Frontal cortex (tissue), 4 donors: Measurements from ENCODE around the gene IRF2BPL. TPM values are rescaled to one million over a fixed set of nuclear protein-coding genes. Genes with fewer than 3 reads are reported as not detected.

Experiments used
- DNase-seq, 2 donors: peaks; one replicate each; pipeline ENCODE4 v3.0.0; 2012; ENCODE audit warnings: low spot score in 2 of 2
- FAIRE-seq: peaks from 2 replicates; lab custom pipeline; 2012; peaks lifted over from hg19 to GRCh38; lab: Jason Lieb, UNC
- total RNA-seq: library from RNA; depleted of rRNA; stranded (reverse); fragments of >200 nt; gene quantifications from one replicate; pipeline ENCODE4 v1.2.3, GENCODE V29; 2014
- donor health status: control.
- donor health status: control.
- donor health status: control.

The IRF2BPL gene
- total RNA-seq, 1 donor from 2014 or later = 68.9 TPM

DNA sequence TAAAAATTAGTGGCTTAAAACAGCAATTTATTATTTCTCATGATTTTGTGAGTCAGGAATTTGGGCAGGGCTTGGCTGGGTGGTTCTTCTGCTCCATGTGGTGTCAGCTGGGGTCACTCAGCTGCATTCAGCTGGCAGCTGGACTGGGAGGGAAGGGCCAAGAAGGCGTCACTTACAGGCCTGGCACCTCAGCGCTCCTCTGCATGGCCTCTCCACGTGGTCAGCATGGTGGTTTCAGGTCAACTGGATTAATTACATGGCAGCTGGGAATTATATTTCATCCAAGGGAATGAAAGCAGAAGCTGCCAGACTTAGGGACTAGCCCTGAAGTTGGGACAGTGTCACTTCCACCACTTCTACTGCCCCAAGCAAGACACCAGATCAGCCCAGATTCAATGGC, 27.5 kb upstream of the IRF2BPL start:
- FAIRE-seq (no peak), DNase-seq (no peak)

DNA sequence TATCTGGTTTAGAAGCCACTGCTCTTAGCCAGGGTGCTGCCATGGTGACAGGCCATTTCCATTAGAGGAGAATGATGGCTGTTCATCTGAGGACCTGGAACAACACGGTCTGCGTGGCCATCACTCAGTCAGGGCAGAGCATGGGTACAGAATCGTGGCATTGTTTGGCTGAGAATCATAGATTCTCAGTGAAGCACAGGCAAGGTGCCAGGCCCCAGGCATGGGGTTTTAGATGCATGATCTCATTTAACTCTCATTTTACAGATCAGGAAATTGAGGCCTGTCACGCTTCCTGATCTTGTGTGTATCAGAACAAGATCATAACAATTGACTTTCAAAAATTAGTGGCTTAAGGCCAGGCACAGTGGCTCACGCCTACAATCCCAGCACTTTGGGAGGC, 26.8 kb upstream of the IRF2BPL start:
- FAIRE-seq (no peak), DNase-seq (no peak)

DNA sequence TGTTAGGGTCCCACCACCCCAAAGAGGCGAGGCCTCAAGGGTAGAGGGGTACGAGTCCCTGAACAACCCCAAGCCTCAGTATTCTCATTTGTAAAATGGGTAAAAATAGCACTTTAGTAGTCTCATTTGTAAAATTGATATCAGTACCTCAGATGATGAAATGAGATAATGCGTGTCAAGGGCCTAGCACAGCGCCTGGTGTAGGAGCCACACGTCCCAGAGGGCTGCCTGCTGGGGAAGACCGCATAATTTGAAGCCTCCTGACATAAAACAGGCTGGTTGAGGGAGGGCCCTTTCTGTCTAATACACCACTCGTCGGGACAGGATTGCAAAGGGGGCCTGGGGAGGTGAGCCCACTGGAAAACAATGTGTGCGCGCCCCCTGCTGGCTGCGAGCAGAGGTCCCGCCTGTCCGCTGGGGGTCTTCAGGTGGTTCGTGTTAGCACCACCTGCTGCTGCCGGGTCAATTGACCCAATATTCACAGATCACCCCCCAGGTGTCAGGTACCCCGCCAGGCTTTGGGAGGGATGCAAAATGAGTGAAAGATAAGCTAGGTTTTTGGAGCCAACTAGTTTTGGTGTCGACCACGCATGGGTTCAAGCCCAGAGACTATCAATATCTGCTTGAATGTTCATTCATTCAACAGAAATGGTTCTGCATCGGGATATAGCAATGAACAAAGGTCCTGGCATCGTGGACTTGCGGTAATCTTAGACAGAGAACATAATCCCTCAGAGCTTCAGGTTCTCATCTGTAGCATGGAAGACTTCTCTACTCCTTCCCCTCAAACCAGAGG, 24.7 kb upstream of the IRF2BPL start:
- FAIRE-seq = no peak

DNA sequence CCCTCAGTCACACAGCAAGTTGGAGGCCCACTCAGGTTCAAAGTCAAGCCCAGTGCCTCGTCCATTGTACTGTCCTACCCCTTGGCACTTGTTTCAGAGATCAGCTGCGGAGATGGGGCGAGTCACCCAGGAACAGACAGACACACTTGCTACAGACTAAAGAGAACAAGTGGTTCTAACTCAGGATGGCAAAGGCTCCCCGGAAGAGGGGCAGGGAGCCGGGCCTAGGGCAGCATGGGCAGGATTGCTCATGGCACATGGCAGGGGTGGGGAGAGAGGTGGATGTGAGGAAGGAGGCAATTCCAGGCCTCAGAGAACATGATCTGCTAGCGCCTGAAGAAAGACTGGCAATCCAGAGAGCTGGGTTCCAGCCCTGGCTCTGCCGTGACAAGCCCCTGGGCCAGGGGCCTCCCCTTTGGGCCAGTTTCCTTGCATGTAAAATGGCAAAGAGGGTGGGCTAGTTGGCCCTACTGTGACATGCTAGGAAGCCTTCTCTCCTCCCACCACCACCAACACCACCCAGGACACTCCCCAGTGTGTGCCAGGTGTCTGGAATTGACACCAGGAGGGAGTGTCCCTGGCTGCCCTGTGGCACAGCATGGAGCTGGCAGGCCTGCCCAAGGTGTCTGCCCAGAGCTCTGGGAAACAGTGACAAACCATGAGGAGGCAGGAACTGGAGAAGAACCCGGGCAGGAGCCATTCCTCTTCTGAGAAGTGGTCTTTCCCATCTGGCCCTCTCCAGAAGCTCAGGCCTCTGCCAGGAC, 24.0 kb upstream of the IRF2BPL start:
- FAIRE-seq = no peak

More for the DNA sequence above, 24.7 kb upstream of the IRF2BPL start:
- DNase-seq = peak; percentile 35 to 68

DNA sequence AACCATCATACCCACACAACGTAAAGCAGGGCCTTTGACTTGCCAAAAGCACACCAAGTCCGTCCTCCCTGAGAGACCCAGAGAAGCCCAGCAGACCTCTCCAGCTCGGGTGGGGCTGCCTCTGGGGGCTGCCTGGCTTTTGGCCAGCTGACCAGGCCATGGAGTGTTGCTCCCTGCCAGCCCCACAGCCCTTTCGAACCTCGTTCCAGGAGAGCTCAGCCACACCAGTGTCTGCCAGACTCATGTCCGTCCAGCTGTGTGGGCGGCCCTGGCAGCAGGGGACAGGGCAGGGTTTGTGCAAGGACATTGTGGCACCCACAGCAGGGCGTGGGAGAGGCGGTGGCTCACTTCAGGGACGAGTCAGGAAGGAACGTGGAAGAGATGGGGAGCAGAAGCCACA, 22.6 kb upstream of the IRF2BPL start:
- FAIRE-seq (no peak), DNase-seq (no peak)

More for the DNA sequence above, 24.0 kb upstream of the IRF2BPL start:
- DNase-seq = no peak

DNA sequence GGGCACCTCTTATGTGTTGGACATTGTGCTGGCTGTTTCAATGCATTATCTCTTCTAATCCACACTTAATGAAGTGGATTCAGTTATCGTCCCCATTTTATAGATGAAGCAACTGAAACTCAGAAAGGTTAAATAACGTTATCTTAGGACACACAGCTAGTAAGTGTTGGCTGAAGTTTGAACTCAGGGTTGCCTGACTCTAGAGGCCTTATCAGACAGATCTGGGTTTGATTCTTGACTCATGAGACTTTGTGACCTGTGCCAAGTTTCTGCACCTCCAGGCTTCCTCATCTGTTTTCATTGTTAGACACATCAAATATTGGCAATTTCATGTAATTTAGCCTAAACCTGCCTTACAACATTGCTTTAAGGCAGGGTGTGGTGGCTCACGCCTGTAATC, 18.2 kb upstream of the IRF2BPL start:
- no peak for FAIRE-seq
- no peak for DNase-seq

DNA sequence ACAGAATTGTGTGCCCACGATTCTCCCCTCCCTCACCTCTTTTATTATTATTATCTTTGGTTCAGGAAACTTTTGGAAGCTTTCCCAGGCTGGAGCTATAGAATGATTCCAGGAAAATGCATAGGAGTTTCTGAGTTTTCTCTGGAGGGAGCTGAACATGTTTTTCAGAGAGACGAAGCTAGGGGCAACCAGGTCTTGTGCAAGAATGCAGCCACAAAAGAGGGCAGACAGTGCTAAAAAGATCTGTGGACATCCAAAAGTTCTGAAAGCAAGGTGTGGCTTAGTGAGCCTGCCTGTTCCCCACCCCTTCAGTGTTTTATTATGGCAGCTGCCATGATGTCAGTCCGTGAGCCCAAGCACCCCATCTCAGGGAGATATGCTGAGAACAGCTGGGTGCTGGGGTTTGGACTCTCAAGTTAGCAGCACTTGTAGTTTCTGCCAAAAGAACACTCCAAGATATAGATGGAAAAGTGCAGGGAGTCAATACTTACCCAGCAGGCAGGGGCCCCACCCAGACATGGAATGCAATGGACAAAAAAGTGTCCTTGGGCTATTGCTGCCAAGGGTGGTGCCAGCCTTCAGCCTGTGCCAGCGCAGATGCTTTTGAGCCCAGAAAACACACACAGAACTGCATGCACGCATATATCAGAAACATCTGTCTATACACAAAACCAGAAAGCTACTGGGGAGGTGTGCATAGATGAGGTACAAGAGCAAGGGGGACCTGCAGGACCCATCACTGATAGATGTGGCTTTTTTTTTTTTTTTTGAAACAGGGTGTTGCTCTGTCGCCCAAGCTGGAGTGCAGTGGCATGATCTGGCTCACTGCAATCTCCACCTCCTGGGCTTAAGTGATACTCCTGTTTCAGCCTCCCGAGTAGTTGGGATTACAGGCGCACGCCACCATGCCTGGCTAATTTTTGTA, 17.0 kb upstream of the IRF2BPL start:
- no peak for FAIRE-seq

DNA sequence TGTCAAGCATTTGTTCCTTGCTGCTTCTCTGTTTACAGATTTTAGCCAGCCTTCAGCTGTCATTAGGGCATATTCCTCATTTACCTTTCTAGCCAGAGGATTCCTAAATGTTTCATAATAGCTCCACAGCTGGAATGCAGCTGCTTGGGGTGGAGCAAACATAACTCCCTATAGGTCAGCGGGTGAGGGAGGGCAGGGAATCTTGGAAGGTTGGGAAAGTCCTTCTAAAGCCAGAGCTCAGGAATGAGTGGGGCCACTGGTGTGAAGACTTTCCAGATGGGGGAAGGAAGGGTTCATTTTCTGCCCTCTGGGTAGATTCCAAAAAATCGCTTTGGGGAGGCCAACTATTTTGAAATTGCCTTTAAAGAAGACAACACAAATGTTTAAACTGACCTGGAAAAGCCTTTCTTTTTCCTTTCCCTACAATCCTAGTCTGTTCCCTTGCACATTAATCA, 16.3 kb upstream of the IRF2BPL start:
- FAIRE-seq = no peak
- no peak for DNase-seq

More for the DNA sequence above, 17.0 kb upstream of the IRF2BPL start:
- no peak for DNase-seq

DNA sequence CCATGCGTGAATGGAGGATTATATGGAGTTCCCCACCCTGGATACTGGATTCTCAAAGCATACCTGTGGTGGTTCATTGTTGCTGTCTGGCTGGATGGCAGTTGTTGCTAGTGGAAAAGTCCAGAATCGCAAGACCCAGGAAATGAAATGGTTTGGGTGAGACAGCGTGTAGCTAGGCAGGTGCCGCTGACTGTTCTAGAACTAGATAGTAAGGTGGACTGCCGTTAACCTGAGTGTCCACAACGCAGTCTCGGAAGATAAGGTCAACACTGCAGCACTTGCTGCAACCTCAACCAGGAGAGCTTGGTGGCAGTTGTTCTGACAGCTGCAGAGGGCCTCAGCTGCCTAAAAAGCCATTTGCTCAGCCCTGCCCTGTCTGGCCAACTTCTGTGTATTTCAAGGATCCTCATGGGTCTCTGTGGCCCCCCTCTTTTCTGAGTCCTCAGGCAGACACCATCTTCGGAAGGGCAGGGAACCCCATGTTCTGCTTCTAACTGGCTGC, 15.5 kb upstream of the IRF2BPL start:
- FAIRE-seq (no peak), DNase-seq (no peak)

DNA sequence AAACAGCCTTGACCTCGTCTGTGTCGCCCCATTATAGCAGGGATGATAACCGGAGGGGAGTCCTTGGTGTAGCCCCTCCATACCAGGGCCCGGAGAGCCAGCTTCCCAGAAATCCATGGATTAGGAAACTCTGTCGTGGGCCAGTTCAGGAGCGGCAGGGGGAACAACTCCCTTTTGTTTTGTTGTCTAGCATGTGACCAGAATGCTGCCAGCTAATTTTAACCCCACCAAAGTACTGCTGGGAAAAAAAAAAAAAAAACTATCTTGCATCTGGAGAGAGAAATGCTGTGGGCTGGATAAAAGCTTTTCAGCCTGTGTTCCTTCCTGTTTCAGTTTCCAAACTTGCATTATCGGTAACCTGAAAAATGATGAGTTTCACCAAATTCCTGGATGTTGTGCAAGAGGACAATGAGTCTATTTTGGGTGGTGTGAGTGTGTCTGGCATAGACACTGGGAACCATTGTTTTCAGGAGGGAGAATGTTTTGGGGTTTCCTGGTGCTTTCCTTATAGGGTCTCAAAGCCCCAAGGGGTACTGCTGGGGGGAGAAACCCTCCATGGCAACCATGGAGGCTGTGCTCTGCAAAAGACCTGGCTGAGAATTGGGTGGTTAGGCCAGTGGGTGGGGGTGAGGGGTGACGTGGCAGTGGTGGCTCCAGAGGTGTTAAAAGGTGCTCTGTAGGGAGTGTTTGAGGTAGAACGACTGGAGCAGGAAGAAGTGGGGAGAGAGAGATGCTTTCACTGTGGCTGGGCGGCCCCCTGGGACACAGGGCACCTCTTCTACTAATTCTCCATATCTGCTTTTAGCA, 14.9 kb upstream of the IRF2BPL start:
- FAIRE-seq = no peak
- no peak for DNase-seq

DNA sequence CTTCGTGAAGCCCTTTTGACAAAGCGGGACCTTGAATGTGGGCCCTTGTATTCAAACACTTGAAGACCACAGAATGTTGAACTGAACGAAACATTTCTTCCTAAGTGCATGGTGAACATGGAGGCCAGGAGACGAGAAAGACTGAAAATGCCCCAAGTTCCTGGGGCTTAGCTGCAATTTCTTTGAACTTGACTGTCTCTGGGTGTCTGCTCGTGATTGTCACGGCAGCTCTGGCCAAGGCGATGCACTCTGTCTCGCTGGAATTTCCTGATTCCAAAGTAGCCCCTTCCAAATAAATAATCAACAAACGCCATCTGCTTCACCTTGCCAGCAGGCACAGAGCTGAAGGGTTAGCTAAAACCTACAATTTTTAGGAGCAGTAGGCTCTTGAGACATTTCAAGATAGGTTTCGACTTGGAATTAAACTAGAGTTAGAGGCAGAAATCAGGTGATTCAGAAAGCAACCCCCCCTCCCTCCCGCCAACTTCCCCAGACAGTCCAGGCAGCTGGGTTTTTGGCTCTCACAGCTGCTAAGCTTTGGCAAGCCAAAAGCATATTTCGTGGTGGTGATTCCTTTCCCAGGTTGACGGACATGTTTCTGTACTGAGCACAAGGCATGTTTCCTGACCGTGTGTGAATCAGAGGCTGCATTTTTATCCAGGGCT, 13.5 kb upstream of the IRF2BPL start:
- no peak for DNase-seq

DNA sequence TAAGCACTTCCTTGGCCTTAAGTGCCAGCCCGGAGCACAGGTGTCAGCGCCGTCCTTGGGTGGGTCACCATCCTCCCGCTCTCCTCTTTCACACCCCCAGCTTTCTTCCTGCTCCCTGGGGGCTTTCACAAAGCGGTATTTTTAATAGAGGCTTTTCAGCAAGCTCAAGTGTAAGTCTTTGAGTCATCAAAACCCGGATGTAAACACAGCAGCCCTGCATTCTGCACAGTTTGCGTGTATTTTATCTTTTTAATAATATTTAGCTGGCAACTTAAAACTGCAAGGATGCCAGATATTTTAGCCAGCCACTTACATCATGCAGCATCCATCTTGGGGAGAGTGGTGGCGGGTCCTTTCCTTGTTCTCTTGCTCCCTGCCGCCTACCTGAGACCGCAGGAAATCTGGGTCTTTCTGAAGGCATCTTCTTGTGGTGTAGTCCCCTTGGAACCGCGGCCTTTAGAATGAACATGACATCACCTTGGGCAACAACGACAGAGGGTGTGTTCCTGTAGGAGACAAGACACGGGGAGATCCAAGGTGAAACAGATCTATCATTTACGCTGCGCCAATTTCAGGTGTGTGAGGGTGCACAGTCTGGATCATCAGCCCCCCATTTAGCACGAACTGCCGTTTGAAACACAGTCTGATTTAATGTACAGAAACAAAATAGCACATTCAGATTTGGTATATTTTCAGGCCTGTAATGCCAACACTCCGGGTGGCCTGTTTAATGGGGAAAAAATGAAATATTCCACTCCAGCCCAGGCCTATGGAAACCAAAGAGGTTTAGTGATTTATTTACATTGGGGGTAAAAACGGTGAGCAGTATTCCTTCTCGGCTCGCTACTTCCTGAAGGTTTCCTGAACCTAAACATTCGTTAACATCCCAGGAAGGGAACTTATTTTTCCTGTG, 12.5 kb upstream of the IRF2BPL start:
- FAIRE-seq (no peak), DNase-seq (no peak)

More for the DNA sequence above, 13.5 kb upstream of the IRF2BPL start:
- no peak for FAIRE-seq

DNA sequence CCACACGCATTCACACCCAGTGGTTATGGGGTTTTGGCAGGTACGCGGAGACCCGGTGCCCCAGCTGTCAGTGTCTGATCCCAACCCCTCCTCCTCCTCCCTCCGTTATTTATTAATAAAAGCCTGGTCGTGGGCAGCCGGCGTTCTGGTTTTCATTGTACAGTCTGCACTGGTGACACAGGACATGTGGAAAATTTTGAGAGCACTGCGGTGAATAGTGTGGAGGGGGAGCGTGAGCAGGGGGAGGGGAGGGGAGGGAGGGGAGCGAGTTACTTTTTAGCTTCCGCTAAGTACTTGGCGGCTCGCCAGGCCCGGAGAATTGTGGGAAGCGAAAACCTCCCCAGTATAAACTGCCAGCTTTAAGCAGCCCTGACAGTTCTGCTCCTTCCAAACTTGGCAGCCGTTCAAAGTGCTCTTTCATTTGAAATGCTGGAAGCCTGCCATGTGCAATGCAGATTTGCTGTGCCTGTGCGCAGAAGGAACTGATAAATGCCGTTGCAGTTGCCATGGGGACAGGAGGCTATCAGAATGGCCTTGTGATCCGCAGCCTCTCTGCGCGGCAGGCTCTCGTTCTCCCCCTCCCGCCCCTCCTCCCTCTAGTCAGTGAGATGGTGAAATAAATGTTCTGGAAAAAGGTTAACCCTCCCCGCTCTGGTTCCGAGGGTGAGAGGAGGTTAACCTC, 11.7 kb upstream of the IRF2BPL start:
- no peak for FAIRE-seq
- peak; percentile 67 to 81 for DNase-seq

DNA sequence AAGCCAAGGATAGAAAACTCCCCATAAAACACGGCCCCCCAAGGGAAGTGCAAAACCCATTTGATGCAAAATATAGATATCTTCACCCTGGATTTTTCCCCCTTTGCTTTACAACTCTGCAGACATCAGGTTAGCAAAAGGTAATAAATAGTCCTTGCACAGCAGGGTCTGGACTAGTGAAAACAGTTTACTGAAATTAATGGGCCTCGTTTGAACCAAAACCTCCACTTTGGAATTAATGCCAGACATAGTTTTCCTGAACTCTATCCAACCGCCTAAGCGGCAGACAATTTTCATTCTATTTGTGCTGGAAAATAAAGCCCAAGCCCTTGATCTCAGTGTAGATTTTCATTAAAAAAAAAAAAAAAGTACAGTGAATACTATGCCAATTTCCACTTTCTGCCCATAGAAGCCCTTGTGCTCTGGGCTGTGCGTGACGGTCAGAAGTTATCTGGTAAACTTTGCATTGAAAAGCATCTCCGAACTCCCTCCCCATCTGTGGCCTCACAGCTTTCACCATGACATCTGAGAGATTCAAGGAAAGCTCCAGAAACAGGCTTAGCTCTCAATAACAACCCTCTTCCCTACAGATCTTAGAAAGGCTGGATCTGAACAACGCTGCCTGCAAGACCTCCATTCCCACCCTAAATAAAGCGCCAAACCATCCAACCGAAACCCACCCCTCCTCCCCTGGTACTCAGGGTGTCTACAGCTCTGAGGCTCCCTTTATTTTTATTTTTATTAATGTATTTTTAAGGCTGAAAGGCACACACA, 11.0 kb upstream of the IRF2BPL start:
- no peak for FAIRE-seq
- no peak for DNase-seq

DNA sequence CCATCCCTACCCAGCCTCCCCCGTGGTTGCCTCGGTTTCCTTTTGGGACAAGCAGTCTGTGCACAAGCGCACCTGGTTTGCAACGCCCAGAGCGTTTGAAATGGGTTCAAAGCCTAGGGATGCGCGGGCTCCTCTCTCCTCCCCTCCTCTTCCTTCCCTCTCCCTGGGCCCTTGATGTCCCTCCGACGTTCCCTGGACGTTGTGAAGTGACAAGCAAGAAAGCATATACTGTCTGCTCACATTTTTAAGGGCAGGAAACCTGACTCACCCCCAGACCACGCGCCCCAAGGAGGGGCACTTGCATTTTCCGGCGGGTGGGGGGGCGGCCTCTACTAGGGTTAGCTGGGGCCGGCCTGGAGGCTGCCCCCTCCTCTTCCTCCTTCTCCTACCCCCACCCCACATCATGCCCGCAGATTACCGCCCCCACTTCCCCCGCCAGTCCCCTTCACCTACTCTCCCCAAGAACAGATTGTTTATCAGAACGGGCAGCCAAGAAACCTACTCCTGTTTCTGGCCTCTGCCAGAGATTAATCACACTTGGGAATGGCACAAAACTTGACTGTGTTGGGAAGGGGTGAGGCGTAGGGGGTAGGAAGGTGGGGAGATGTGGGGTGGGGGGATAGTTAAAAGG, 9.5 kb upstream of the IRF2BPL start:
- FAIRE-seq = no peak
- DNase-seq = no peak
